GM10266 (cell line): ENCODE data around the gene COLQ.

Source experiments
- DNase-seq: peaks from one replicate; pipeline ENCODE4 v3.0.0; 2012; ENCODE audit errors: extremely low spot score
- CTCF ChIP-seq: IDR thresholded peaks from 2 replicates; pipeline ENCODE4 v1.5.1; 2012; ENCODE audit warnings: mild to moderate bottlenecking, low read depth; ENCODE audit not compliant: control insufficient read depth, insufficient read depth; ENCODE audit errors: missing control alignments

Gene COLQ

DNA sequence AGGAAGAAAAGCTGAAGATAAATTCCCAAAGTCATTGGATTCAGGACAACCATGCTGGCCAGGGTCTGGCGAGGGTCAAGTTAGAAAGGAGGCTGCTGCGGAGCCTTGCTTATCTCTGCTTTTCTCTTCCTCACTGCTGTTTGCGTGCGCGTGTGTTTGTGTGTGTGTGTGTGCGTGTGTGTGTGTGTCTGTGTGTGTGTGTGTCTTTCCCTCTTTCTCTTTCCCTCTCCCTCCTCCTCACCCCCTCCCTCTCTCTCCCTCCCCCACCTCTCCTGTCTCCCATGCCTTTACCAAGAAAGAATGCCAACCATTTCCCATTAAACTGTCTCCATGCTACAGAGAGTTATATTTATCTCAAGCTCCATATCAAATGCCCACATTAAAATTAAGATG, at the start of gene COLQ:
Gene COLQ, minus strand, starts transcription at position 134 of the 393 bp plus-strand sequence. Its CDS starts 81 bp downstream, at position 53.
- no peak for DNase-seq
- TF ChIP-seq CTCF, result no peak

- no peak for TF ChIP-seq CTCF
Measured at GRCh38 chr3:15563190-15563589, 41.7 kb upstream of the COLQ start.

DNA sequence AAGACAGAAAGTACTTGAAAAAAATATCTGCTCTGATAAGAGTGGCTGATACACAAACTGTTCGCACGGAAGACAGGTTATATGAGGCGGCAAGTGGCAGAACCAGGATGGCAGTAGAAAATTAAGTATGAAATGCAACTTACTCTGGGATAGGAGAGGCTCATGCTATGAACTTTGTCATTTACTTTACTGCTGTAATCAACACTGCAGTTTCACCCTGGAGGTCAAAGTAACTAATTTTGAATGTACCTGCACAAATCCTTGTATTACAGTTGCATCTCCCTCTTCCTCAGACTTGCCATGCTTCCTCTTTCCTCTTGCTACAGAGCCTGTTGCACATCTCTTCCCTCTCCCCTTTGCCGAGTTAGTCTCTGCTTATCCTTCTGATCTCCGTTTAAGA, 41.1 kb upstream of the COLQ start:
- no peak for TF ChIP-seq CTCF
- no peak for DNase-seq

More at GRCh38 chr3:15563190-15563589, 41.7 kb upstream of the COLQ start:
- no peak for DNase-seq

- TF ChIP-seq CTCF, result no peak
- no peak for DNase-seq
Measured at GRCh38 chr3:15558581-15558980, 37.1 kb upstream of the COLQ start.

DNA sequence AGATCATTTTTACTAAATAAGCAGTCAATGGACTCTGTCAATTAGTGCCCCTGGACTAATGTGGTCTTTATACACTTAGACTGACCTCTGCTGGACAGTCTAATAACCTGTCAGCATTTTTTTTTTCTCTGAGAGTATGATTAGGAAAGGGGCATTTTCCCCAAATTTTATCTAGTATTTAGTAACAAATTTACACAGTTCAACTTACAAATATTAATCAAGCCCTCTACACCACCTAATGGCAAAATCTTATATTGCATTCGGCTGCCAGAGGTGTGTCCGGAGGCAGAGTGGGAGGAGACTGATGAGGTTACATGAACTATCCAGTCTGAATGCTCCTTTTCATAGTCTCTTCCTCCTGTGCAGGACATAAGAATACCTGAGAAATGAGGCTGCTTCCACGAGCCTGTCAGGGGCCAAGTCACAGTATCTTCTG, 36.0 kb upstream of the COLQ start:
- peak; percentile 17 for DNase-seq
- TF ChIP-seq CTCF, result peak; percentile 42

DNA sequence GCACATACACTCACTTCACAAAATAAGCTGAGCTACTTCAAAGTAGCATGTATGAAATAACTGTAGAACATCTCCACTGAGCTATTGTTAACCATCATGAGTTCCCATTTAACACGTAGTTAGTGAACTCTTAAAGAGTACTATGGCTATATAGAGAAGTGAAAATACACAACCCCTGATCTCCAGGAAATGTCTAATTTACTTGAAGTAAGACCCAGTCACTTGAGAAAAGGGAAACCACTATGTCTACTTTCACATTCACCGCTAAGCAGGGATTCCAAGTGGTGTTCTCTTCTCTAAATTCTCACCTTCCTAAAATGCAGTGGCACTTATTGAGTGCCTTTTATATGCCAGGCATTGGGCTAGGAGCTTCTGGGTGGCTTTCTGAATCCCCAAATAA, 35.0 kb upstream of the COLQ start:
- no peak for TF ChIP-seq CTCF
- peak; percentile 47 for DNase-seq

DNA sequence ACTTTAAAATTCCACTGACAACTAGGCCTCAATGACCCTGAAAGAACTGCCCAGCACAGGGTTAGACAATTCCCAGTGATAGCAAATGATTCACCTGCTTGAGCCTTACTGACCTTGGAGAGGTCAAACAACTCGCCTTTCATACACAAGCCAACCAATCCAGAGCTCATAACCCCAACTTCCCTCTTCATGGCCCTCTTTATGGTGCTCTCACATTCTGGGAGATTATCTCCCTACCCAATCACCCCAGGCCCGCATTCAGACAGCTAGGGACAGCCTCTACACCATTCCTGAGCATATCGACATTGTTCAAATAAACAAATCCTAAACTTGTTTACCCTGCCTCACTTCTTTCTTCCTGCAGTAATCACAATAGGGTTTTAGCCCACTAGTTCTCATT, 32.2 kb upstream of the COLQ start:
- TF ChIP-seq CTCF, result no peak
- no peak for DNase-seq

- no peak for TF ChIP-seq CTCF
- no peak for DNase-seq
Measured at GRCh38 chr3:15551902-15552301, 30.4 kb upstream of the COLQ start.
